A673 (cell line): ENCODE data around the gene TMEM271. TPM values are rescaled to one million over a fixed set of nuclear protein-coding genes. Genes with fewer than 3 reads are reported as not detected.

ENCODE experiments used
- BruUV-seq: library from RNA; stranded (reverse); fragments of 400-500 nt; replicated peaks from 2 replicates; lab custom pipeline; 2021; lab: Mats Ljungman, UMichigan
- CTCF ChIA-PET: fragments of 300-600 bp; sonication (Branson Sonifier 250); formaldehyde crosslinking; loops from one replicate; lab custom pipeline; 2022; ENCODE audit warnings: antibody characterized with exemption; lab: Charles Lee
- POLR2A ChIA-PET: fragments of 300-600 bp; sonication (Branson Sonifier 250); formaldehyde crosslinking; loops from one replicate; lab custom pipeline; 2022; ENCODE audit warnings: antibody characterized with exemption; ENCODE audit not compliant: low non-redundant PET; lab: Charles Lee
- DNase-seq: peaks from one replicate; pipeline ENCODE4 v3.0.0-alpha.2; 2015; ENCODE audit warnings: low spot score
- H3K27ac ChIP-seq: fragments of 200-600 bp; sonication (generic); 2 replicates; pipeline ENCODE4 v1.5.1; 2016; ENCODE audit warnings: mixed run types, low read depth, mild to moderate bottlenecking, mixed read lengths, antibody characterized with exemption, low read length; ENCODE audit not compliant: poor library complexity, severe bottlenecking
- H3K27me3 ChIP-seq: fragments of 200-600 bp; sonication (generic); replicated peaks from 2 replicates; pipeline ENCODE4 v1.6.1; 2017; ENCODE audit warnings: mixed run types, low read depth, mild to moderate bottlenecking, mixed read lengths, antibody characterized with exemption, low read length; ENCODE audit not compliant: insufficient read depth, poor library complexity
- H3K36me3 ChIP-seq: fragments of 200-600 bp; sonication (generic); 2 replicates; pipeline ENCODE4 v1.6.1; 2016; ENCODE audit warnings: mixed run types, mild to moderate bottlenecking, mixed read lengths, antibody characterized with exemption, low read length; ENCODE audit not compliant: insufficient read depth, poor library complexity, severe bottlenecking
- H3K4me1 ChIP-seq: fragments of 200-600 bp; sonication (generic); 2 replicates; pipeline ENCODE4 v1.6.1; 2017; ENCODE audit warnings: mixed run types, mild to moderate bottlenecking, mixed read lengths, antibody characterized with exemption, low read length; ENCODE audit not compliant: insufficient read depth, poor library complexity, severe bottlenecking
- H3K4me3 ChIP-seq: fragments of 200-600 bp; sonication (generic); 2 replicates; pipeline ENCODE4 v1.5.1; 2016; ENCODE audit warnings: low read depth, mixed run types, mild to moderate bottlenecking, mixed read lengths, low read length; ENCODE audit not compliant: poor library complexity, severe bottlenecking
- H3K9me3 ChIP-seq: fragments of 200-600 bp; sonication (generic); 2 replicates; pipeline ENCODE4 v1.6.1; 2016; ENCODE audit warnings: mixed run types, low read depth, mild to moderate bottlenecking, mixed read lengths, antibody characterized with exemption, low read length; ENCODE audit not compliant: poor library complexity, severe bottlenecking
- CTCF ChIP-seq: fragments of 300-800, 200-600 bp; sonication (generic); conservative IDR thresholded peaks from 2 replicates; pipeline ENCODE4 v1.5.1; 2017; ENCODE audit warnings: low read depth, mild to moderate bottlenecking, antibody characterized with exemption, low read length, moderate library complexity, mixed read lengths
- EZH2 ChIP-seq: fragments of 200-600 bp; sonication (generic); IDR thresholded peaks from 2 replicates; pipeline ENCODE4 v1.6.1; 2017; ENCODE audit warnings: borderline replicate concordance, low read depth, mild to moderate bottlenecking, mixed read lengths, antibody characterized with exemption, low read length; ENCODE audit not compliant: poor library complexity, severe bottlenecking
- intact Hi-C: fragments of 100-400 bp; cut with micrococcal nuclease; formaldehyde crosslinking; loops from one replicate; pipeline ENCODE4 v1.10.0; 2022; ENCODE audit not compliant: unreplicated experiment
- total RNA-seq: library from RNA; stranded (reverse); gene quantifications from 2 replicates; pipeline ENCODE4 v1.2.3, GENCODE V29; 2021

The TMEM271 gene
- total RNA-seq, 1 experiment from 2014 or later, result 3.6 TPM

- POLR2A ChIA-PET, result no interaction called here
These were observed 33.4 kb upstream of the TMEM271 start for GRCh38 chr4:609400-610050.

GRCh38 chr4:608236-608635 is 32.1 kb upstream of the TMEM271 start:
- CTCF ChIA-PET, result no interaction called here
- POLR2A ChIA-PET, result no interaction called here

More at GRCh38 chr4:609400-610050, 33.4 kb upstream of the TMEM271 start:
- Histone ChIP-seq H3K4me3 (no peak overlapping the region), H3K27ac (no peak overlapping the region), H3K36me3 (no peaks in the 10 kb centered on the region), H3K4me1 (no peaks in the 10 kb centered on the region), H3K9me3 (no peaks in the 10 kb centered on the region), H3K27me3 (peaks cover 15% of the 10 kb centered on the region)
- CTCF ChIA-PET, result no interaction called here
- TF ChIP-seq CTCF (no peak), EZH2 (no peak)
- intact Hi-C loops, result no loop called here
- BruUV-seq, result no TSS peak
- DNase-seq, result no peak

GRCh38 chr4:605702-606425 is 29.8 kb upstream of the TMEM271 start:
- TF ChIP-seq EZH2 (no peak), CTCF (no peak)
- Histone ChIP-seq H3K4me1 (no peaks in the 10 kb centered on the region), H3K9me3 (no peaks in the 10 kb centered on the region), H3K27ac (no peak overlapping the region), H3K36me3 (no peaks in the 10 kb centered on the region), H3K27me3 (peaks cover 2% of the 10 kb centered on the region), H3K4me3 (no peak overlapping the region)
- intact Hi-C loops, result no loop called here
- CTCF ChIA-PET, result no interaction called here
- BruUV-seq, result no TSS peak
- no peak for DNase-seq
- POLR2A ChIA-PET, result no interaction called here

More at GRCh38 chr4:608236-608635, 32.1 kb upstream of the TMEM271 start:
- no peak for TF ChIP-seq CTCF
- no peak for TF ChIP-seq EZH2
- Histone ChIP-seq H3K4me1 (no peaks in the 10 kb centered on the region), H3K36me3 (no peaks in the 10 kb centered on the region), H3K27me3 (peaks cover 15% of the 10 kb centered on the region), H3K9me3 (no peaks in the 10 kb centered on the region), H3K27ac (no peak overlapping the region), H3K4me3 (no peak overlapping the region)
- intact Hi-C loops, result no loop called here
- no peak for DNase-seq
- no TSS peak for BruUV-seq
